ENCODE measurements around the gene VSIG4. TPM values are rescaled to one million over a fixed set of nuclear protein-coding genes. Genes with fewer than 3 reads are reported as not detected.

VSIG4 gene
- total RNA-seq, 1 experiment from 2014 or later, result not detected

Other genes starting within 250 kb of the VSIG4 start
- gene HEPH, start 124.2 kb upstream of the VSIG4 start, total RNA-seq (2014; rRNA removed), result not detected in 2 replicates

All from PC-3 (cell line).